Keratinocyte (primary cell): Measurements from ENCODE around the gene CREBRF.

Source experiments
- EZH2 ChIP-seq: IDR thresholded peaks from one replicate; pipeline ENCODE4 v1.6.1; 2012; ENCODE audit warnings: inconsistent platforms, mild to moderate bottlenecking, low read length, moderate library complexity
- TF ChIP-seq, protein P1 (sequence below), 3 experiments: IDR thresholded peaks in 1 of 3; conservative IDR thresholded peaks in 1 of 3; optimal IDR thresholded peaks in 1 of 3; 2 replicates in 2 of 3; 3 replicates in 1 of 3; pipeline versions ENCODE3 to v1.5.1; 2011; ENCODE audit warnings: low read length in 3 of 3, mild to moderate bottlenecking in 3 of 3, moderate library complexity in 2 of 3, control low read depth in 1 of 3, inconsistent platforms in 1 of 3; ENCODE audit not compliant: insufficient read depth in 2 of 3; ENCODE audit errors: extremely low read depth in 1 of 3

DNA sequence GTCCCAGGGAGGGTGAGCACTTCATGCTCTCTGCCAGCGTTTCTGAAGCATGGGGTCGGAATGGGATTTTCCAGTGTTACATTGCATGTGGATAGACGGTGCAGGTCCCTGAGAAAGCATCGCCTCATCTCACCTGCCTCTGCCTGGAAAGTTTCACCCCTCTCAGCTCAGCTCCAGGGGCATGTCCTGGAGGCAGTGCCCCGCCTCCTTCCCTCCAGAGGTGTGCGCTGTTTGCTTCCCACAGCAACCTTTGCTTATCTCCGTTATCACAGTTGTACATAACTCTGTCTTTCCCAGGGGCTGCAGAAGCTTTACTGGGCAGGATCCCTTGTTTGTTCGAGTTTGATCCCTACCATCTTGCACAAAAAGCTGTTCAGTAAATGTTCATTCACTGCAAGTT, 10.7 kb upstream of the CREBRF start:
- TF ChIP-seq, protein P1, sequence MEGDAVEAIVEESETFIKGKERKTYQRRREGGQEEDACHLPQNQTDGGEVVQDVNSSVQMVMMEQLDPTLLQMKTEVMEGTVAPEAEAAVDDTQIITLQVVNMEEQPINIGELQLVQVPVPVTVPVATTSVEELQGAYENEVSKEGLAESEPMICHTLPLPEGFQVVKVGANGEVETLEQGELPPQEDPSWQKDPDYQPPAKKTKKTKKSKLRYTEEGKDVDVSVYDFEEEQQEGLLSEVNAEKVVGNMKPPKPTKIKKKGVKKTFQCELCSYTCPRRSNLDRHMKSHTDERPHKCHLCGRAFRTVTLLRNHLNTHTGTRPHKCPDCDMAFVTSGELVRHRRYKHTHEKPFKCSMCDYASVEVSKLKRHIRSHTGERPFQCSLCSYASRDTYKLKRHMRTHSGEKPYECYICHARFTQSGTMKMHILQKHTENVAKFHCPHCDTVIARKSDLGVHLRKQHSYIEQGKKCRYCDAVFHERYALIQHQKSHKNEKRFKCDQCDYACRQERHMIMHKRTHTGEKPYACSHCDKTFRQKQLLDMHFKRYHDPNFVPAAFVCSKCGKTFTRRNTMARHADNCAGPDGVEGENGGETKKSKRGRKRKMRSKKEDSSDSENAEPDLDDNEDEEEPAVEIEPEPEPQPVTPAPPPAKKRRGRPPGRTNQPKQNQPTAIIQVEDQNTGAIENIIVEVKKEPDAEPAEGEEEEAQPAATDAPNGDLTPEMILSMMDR (optimal IDR thresholded peaks at IDR 0.05 in 1 of 3, IDR thresholded peaks at IDR 0.05 in 1 of 3, conservative IDR thresholded peaks at IDR 0.05 in 1 of 3; ENCODE audit: extremely low read depth in 1 of 3, insufficient read depth in 2 of 3, low read length in 3 of 3) = no peak
- TF ChIP-seq EZH2 = no peak
